Astrocyte (in vitro differentiated cells and primary cell): Measurements from ENCODE around the gene DESI1. TPM values are rescaled to one million over a fixed set of nuclear protein-coding genes. Genes with fewer than 3 reads are reported as not detected.
A peak's percentile ranks its signal among the peaks of the same experiment; 100 is the strongest.

Source experiments
- DNase-seq: peaks from one replicate; pipeline ENCODE4 v3.0.0-alpha.2; 2010; ENCODE audit warnings: low read depth
- FAIRE-seq: peaks from 2 replicates; lab custom pipeline; 2011; peaks lifted over from hg19 to GRCh38; lab: Jason Lieb, UNC
- H2AFZ ChIP-seq: 2 replicates; pipeline ENCODE4 v1.6.0; 2012; ENCODE audit warnings: low read depth, low read length, inconsistent platforms
- H3K27ac ChIP-seq: 2 replicates; pipeline ENCODE4 v1.5.1; 2011; ENCODE audit warnings: low read depth, low read length, inconsistent platforms
- H3K27me3 ChIP-seq: 2 replicates; pipeline ENCODE4 v1.6.0; 2011; ENCODE audit warnings: low read length, inconsistent platforms; ENCODE audit not compliant: insufficient read depth
- H3K36me3 ChIP-seq: 2 replicates; pipeline ENCODE4 v1.5.1; 2011; ENCODE audit warnings: low read length, inconsistent platforms; ENCODE audit not compliant: insufficient read depth
- H3K4me1 ChIP-seq: 2 replicates; pipeline ENCODE4 v1.5.1; 2011; ENCODE audit warnings: low read length, inconsistent platforms; ENCODE audit not compliant: insufficient read depth
- H3K4me2 ChIP-seq: 2 replicates; pipeline ENCODE4 v1.6.0; 2012; ENCODE audit warnings: low read length, inconsistent platforms
- H3K4me3 ChIP-seq: 2 replicates; pipeline ENCODE4 v1.5.1; 2011; ENCODE audit warnings: low read depth, mild to moderate bottlenecking, low read length, inconsistent platforms; ENCODE audit not compliant: insufficient read depth
- H3K79me2 ChIP-seq: 2 replicates; pipeline ENCODE4 v1.6.0; 2012; ENCODE audit warnings: mild to moderate bottlenecking, low read length, inconsistent platforms; ENCODE audit not compliant: insufficient read depth
- H3K9ac ChIP-seq: 2 replicates; pipeline ENCODE4 v1.6.0; 2012; ENCODE audit warnings: mild to moderate bottlenecking, low read length, inconsistent platforms
- H3K9me3 ChIP-seq: 2 replicates; pipeline ENCODE4 v1.5.1; 2012; ENCODE audit warnings: low read depth, mild to moderate bottlenecking, low read length, inconsistent platforms; ENCODE audit not compliant: insufficient read depth
- H4K20me1 ChIP-seq: 2 replicates; pipeline ENCODE4 v1.6.0; 2012; ENCODE audit warnings: low read length, inconsistent platforms; ENCODE audit not compliant: insufficient read depth
- H3K27ac Mint-ChIP-seq: one replicate; pipeline ENCODE4 v1.8.0; 2021; ENCODE audit warnings: mild to moderate bottlenecking, mixed read lengths; ENCODE audit not compliant: unreplicated experiment
- H3K27me3 Mint-ChIP-seq: one replicate; pipeline ENCODE4 v1.8.0; 2021; ENCODE audit warnings: low read depth, mixed read lengths; ENCODE audit not compliant: unreplicated experiment
- H3K36me3 Mint-ChIP-seq: one replicate; pipeline ENCODE4 v1.8.0; 2021; ENCODE audit warnings: low read depth, mixed read lengths; ENCODE audit not compliant: unreplicated experiment
- H3K4me1 Mint-ChIP-seq: one replicate; pipeline ENCODE4 v1.8.0; 2021; ENCODE audit warnings: low read depth, mixed read lengths; ENCODE audit not compliant: unreplicated experiment
- H3K4me3 Mint-ChIP-seq: one replicate; pipeline ENCODE4 v1.8.0; 2021; ENCODE audit warnings: mild to moderate bottlenecking, moderate library complexity, mixed read lengths; ENCODE audit not compliant: unreplicated experiment
- H3K9me3 Mint-ChIP-seq: one replicate; pipeline ENCODE4 v1.8.0; 2021; ENCODE audit warnings: mild to moderate bottlenecking, mixed read lengths; ENCODE audit not compliant: unreplicated experiment
- CTCF ChIP-seq: IDR thresholded peaks from 2 replicates; pipeline ENCODE4 v1.5.1; 2011; ENCODE audit warnings: low read depth, mild to moderate bottlenecking, inconsistent platforms, low read length, moderate library complexity; ENCODE audit not compliant: insufficient read depth
- EZH2 ChIP-seq: IDR thresholded peaks from 2 replicates; pipeline ENCODE4 v1.6.1; 2012; ENCODE audit warnings: mild to moderate bottlenecking, low read length, inconsistent platforms; ENCODE audit not compliant: insufficient read depth
- total RNA-seq: library from RNA; stranded (reverse); gene quantifications from 2 replicates; pipeline ENCODE4 v1.2.1, GENCODE V29; 2021

Gene DESI1
- total RNA-seq, 1 donor from 2014 or later = 48.2 TPM

- no peaks in the 10 kb centered on the region for H3K27me3 ChIP-seq
- H3K4me1 Mint-ChIP-seq = peaks cover 15% of the 10 kb centered on the region
- H3K79me2 ChIP-seq = no peaks in the 10 kb centered on the region
- TF ChIP-seq EZH2 = no peak
- H3K9ac ChIP-seq = no peak overlapping the region
- H3K27ac Mint-ChIP-seq = no peak overlapping the region
- no peaks in the 10 kb centered on the region for H3K27me3 Mint-ChIP-seq
- no peaks in the 10 kb centered on the region for H3K36me3 ChIP-seq
- FAIRE-seq (no peak), DNase-seq (no peak)
- H3K4me2 ChIP-seq = no peak overlapping the region
- H3K4me3 ChIP-seq = no peak overlapping the region
- H3K27ac ChIP-seq = no peak overlapping the region
- H3K9me3 ChIP-seq = no peaks in the 10 kb centered on the region
- H4K20me1 ChIP-seq = no peaks in the 10 kb centered on the region
- H3K4me1 ChIP-seq = peaks cover 27% of the 10 kb centered on the region
- peaks cover 2% of the 10 kb centered on the region for H3K36me3 Mint-ChIP-seq
- no peaks in the 10 kb centered on the region for H3K9me3 Mint-ChIP-seq
- no peak overlapping the region for H3K4me3 Mint-ChIP-seq
- H2AFZ ChIP-seq = no peak overlapping the region
These were observed 53.4 kb downstream of the DESI1 start for GRCh38 chr22:41567512-41567768.

GRCh38 chr22:41565403-41566054 is 55.3 kb downstream of the DESI1 start:
- peak overlapping the region; percentile 61 for H3K27ac ChIP-seq
- no peak overlapping the region for H3K4me3 Mint-ChIP-seq
- FAIRE-seq (peak; percentile 55), DNase-seq (peak; percentile 81)
- no peak overlapping the region for H2AFZ ChIP-seq
- TF ChIP-seq CTCF = no peak
- no peak for TF ChIP-seq EZH2
- no peaks in the 10 kb centered on the region for H3K9me3 ChIP-seq
- H3K4me1 ChIP-seq = peaks cover 46% of the 10 kb centered on the region
- H3K36me3 ChIP-seq = no peaks in the 10 kb centered on the region
- no peak overlapping the region for H3K9ac ChIP-seq
- no peaks in the 10 kb centered on the region for H4K20me1 ChIP-seq
- H3K4me2 ChIP-seq = peak overlapping the region; percentile 44
- no peaks in the 10 kb centered on the region for H3K9me3 Mint-ChIP-seq
- peak overlapping the region; percentile 79 for H3K27ac Mint-ChIP-seq
- no peaks in the 10 kb centered on the region for H3K79me2 ChIP-seq
- peaks cover 29% of the 10 kb centered on the region for H3K4me1 Mint-ChIP-seq
- no peaks in the 10 kb centered on the region for H3K36me3 Mint-ChIP-seq
- H3K27me3 ChIP-seq = no peaks in the 10 kb centered on the region
- H3K4me3 ChIP-seq = no peak overlapping the region
- no peaks in the 10 kb centered on the region for H3K27me3 Mint-ChIP-seq

- H3K9me3 Mint-ChIP-seq = no peaks in the 10 kb centered on the region
- no peak overlapping the region for H3K27ac Mint-ChIP-seq
- H3K4me2 ChIP-seq = no peak overlapping the region
- H3K27me3 Mint-ChIP-seq = no peaks in the 10 kb centered on the region
- no peak overlapping the region for H3K4me3 ChIP-seq
- no peaks in the 10 kb centered on the region for H3K9me3 ChIP-seq
- no peaks in the 10 kb centered on the region for H3K27me3 ChIP-seq
- H3K36me3 Mint-ChIP-seq = no peaks in the 10 kb centered on the region
- H3K4me1 ChIP-seq = peaks cover 53% of the 10 kb centered on the region
- H3K79me2 ChIP-seq = no peaks in the 10 kb centered on the region
- no peaks in the 10 kb centered on the region for H3K36me3 ChIP-seq
- H2AFZ ChIP-seq = no peak overlapping the region
- H4K20me1 ChIP-seq = no peaks in the 10 kb centered on the region
- DNase-seq (no peak), FAIRE-seq (no peak)
- H3K4me3 Mint-ChIP-seq = no peak overlapping the region
- H3K4me1 Mint-ChIP-seq = peaks cover 35% of the 10 kb centered on the region
- peak overlapping the region; percentile 25 for H3K27ac ChIP-seq
- TF ChIP-seq CTCF = no peak
- no peak for TF ChIP-seq EZH2
- H3K9ac ChIP-seq = no peak overlapping the region
These were observed 56.3 kb downstream of the DESI1 start for GRCh38 chr22:41564563-41564962.
